HL-60/S4 (cell line): ENCODE measurements around the gene CDKAL1.

Source experiments
- in situ Hi-C: fragments of 300-500 bp; cut with MboI; formaldehyde crosslinking; loops from 2 replicates; pipeline ENCODE4 v1.14.3; 2022; ENCODE audit warnings: low sequenced_read_pairs

The CDKAL1 gene

DNA sequence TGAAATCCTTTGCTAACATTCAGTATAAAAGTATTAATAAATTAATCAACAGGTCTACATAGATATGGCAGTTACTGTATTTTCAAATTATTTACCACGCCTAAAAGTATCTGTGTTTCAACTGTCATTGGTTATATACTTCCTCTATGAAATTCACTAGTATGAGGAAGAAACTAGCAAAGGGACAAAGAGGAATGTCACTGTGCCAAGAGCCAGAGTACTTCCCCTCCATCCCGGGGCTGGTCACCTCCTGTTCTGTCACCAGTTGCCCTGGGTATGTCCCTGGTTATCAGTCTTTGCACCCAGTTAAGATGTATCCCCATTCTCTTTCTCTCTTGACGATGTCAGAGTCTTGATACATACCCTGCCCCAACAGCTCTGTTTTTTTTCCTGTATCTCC, 582.5 kb downstream of the CDKAL1 start:
- in situ Hi-C loops = no loop called here

DNA sequence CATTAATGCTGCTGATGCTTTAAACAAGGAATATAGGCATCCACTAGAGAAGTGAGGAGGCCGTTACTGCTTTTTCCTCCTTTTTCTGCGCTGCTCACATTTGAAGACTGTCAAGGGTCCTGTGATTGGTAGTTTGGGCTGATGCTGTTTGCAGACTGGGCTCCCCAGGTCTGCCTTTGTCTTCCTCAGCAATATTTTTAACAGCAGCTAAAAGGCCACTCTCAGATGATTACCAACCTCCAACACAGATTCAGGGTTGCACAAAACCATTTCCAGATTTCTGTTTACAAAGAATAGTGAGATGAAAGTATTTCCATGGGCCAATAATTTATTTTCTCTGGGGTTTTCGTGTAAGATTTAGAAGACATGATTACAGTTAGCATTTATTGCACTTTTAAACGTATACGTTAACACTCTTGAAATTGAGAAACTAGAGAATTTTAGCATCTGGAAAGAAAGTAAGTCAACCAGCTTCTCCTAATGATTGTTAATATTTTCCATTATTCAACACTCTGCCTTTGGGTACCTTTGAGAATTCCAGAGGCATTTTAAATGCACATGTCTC, 584.0 kb downstream of the CDKAL1 start:
- in situ Hi-C loops = no loop called here

DNA sequence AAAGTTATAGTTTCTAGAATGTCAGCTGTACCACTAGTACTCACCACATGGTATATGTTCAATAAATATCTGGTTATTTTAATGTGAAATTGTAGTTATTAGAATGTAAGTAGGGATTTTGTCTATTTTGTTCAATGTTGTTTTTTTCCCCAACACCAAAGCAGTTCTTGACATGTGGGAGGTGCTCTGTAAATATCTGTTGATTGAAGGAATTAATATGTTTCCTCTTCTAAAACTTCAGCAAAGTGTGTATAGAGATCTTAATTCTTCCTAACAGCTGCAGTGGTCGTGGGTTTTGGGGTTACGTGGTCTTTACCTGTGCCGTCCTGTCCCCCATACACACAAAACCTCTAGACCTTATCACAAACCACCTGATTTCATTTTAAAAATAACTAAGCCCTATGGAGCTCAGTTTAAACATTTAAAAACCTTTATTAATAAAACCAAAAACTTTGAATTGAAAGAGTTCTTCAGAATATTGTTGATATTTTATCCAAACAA, 587.4 kb downstream of the CDKAL1 start:
- in situ Hi-C loops = no loop called here

DNA sequence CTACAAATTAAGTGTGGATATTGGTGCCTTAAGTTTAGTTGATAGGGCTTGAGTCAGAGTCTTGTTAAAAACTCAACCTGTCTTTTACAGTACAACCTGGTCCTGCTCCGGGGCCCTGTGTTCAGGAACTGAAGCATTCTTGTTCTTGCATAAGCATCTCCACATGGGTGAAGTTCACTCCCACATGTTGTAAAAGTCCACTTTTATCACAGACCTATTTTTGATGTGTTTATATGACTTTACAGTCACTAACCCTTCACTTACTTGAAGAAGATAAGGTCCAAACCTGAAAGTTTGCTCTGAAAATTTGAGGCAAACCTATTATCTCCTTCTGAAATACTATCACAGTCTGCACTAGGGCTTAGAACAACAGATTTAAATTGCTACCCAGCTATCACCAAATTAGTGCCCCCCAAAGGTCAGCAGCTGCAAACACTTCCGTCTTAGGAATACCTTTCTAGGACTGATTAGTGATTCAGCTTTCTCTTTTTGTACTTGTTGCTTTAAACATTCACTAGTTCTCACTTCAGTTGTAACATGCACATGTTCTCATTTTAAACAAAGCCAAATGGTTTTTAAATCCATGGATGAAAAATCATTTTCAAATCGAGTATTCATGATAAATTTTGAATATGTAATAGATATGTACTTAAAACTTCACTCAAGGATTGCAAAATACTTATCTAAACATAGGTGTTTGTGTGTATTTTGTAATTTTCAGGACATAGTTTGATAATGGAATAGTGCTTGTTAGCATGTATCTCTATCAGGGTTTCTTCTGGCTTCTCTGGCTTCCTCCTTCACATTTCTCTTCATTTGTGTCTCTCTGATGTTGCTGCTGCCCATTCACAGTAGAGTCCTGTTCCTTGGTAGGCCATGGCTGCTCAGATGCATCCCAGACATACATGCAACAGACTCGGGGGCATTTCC, 589.5 kb downstream of the CDKAL1 start:
- in situ Hi-C loops = no loop called here

DNA sequence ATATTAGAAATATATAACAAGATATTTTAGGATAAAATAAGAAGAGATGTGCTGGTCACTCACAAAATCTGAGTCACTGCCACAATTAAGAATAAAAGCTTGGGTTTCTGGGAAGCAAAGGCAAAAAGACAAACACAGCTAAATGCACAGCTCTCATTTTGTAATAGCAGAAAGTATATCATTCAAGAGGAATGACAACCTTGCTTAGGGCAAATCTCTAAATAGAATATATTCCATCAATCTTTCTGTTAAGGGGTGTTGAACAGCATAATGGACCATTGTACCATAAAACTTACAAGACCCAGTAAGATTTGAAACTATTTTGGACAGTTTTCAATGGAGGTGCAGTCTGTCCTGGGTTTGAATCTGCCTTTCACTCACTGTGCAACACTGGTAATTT, 594.3 kb downstream of the CDKAL1 start:
- in situ Hi-C loops = no loop called here

DNA sequence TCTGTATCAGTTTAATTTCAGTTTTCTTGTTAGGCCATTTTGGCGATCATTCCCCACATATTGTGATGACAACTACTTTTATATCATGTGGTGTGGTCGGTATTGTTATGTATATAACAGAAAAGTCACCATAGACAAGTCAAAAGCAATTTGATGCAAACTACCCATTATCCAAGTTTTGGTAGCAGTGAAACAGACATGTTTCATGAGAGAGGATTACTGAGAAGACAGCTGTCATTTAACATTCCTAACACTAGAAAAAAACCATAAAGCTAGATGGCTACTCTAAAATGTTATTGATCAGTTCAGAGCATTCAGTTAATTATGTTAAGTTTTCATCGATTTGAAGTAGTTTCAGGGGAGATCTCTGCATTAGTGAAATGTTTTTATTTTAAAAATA, 597.1 kb downstream of the CDKAL1 start:
- in situ Hi-C loops = no loop called here

DNA sequence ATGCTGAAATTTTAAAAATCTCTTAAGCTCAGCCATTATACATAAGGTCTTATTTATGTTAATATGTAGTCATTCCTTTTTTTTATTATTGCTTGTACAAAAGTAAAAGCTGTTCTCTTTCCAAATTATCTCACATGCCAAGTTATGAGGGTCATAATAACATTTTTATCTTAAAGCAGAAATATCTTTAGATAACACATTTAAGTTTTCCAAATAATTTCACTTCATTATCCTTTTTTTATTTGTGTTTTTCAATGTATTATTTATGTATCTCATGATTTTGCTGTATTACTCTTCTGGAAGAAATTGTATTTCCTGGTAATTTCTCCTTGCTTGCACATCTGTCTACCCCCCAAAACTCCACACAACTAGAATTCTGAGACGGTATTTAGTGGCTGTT, 598.2 kb downstream of the CDKAL1 start:
- in situ Hi-C loops = no loop called here

DNA sequence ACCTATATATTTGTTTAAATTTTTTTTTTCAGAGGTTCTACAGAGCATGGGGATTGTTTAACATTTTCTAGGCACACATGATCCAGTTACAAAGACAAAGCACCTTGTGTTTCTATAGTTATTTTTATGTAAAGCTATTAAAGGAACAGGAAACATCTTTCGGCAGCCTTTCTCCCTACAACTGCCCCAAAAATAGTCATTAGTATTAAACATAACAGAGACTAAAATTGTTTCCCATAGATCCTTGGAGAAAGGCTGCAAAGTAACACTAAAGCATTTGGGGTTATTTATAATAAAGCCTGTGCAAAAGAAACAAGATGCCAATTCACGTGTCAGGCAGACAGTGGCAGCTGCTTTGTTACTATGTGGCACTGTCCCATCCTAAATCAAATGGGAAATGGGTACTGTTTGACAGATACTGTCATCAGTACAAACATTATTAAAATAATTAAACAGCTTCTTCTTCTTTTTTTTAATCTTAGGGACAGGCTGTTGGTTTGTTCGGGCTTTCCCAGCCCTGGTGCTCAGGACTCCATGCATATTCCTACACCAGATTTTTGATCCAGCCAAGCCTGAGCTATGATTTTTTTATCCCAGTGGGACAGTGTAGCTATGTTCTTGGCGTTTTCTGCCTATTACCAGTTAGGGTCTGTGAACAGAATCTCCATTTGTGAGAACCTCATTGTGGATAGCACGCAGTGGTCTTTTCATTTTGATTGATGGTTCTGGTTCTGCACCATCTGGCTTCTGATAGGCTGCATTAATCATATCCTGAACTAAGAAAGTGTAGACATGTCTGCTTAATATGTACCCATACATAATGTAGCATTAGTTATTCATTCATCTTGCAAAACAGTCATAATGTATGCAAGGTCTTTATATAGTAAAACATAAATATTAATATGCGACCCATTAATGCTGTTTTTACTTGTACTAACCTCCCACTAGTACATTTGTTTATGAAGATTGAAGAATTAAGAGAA, 598.9 kb downstream of the CDKAL1 start:
- in situ Hi-C loops = no loop called here

DNA sequence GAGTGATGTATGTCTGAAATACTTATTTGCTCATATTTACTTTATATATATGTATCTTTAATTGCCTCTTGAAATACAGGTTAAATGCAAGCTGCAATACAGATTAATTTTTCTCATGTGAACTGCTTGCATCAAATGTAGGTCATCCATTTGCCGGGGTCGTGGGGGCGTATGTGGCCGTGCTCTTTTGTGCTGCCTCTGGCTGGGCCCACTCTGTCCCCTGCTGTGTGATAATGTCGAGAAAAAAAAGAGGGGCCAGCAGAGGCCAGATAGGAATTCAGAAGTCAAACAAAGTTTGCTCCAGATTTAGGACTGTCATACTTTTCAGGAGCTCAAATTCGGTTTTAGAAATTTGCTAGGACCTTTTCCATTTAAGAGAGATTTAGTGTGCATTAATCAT, 599.6 kb downstream of the CDKAL1 start:
- in situ Hi-C loops = no loop called here

DNA sequence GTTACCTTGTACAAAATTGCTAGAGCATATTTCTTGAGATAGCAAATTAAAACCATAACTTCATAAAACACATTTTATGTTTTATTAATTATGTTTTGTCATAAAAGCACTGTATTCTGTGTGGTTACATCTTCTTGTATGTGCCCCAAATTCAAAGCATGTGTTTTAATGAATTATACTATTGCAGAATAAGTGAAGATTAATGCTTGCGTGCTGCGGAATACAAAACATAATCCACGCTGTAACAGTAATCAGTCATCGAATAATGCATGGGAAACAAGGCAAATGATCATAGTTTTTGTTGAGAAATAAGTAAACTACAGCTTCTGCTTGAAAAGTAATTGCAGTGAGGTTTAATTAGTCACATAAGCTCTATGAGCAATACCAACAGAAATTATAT, 600.1 kb downstream of the CDKAL1 start:
- in situ Hi-C loops = no loop called here

DNA sequence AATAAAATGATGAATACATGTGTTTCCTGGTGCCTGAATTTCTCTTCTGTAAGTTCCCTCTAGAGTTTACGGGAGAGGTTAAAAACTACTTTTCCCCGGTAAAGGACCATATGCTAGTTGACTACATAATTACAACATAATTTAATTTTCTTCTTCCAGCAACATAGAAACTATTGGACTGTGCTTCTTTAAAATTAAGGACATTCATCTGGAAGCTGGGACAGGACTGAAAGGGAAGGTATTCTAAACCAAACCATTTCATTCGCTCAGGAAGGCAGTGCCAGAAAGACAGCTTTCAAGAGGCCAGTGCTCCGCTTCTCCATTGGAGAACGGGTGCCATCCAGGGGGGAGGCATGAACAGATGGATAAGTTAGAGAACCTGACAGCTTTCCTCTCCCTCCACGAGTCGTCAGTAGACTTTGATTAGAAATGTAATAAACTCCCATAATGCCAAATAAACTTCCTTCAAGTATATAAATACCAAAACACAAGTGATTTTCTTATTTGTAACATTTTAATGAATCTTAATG, 601.3 kb downstream of the CDKAL1 start:
- in situ Hi-C loops = no loop called here

DNA sequence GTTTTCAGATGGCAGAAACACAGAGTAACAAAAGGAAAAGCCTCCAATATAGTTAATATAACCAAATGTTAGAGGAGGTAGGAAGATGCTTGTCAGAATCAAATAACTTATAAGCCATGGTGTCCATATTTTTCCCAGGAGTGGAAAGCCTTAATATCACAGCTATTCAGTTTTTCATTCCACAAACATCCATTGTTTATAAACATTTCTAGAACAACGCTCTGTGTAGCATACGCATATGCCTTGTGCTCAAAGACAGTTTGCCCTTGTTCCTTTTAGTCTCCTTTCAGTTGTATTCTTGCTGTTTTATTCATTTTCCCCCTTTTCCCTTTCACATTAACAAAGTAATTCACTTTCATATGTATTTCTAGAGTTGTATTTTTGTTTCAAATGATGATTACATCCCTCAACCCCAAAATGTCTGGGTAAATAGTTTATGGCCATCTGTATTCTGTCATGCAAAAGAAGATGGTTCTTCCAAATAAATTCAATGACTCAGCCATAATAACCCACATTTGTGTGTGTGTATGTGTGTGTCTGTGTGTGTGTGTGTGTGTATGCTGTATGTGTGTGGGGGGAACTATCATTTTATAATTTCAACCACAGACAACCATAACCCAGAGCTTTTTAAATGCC, 603.6 kb downstream of the CDKAL1 start:
- in situ Hi-C loops = no loop called here

DNA sequence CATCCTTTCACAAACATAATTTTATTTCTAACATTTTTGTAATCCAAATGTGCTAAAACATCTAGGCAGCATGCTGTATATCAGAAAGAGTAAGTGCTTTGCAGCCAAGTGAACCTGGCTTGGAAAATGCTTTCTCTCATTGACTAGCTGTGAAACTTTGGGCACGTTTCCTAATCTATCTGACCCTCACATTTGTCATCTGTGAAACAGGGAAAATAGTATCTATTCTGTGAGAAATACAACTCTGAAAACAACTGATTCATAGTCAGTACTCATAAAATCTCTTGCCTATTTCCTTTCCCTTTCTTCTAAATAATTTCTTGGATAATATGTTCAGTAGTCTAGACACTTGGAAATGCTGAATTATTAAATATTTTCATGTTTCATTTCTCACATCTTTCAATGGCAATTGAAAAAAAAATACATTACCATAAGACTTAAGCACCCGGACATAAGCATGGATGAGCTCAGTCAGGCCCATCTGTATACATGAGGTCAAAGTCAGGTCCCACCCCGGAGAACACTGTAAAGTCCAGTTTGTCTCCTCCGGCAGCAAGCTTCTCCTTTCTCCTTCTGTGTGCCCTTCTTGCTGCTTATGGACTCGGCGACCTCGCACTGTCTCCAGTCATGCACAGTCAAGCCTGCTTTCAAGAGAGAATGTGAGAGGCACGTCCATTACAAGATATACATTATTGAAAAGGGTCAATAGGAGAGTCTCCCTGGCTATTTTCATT, 604.2 kb downstream of the CDKAL1 start:
- in situ Hi-C loops = no loop called here

DNA sequence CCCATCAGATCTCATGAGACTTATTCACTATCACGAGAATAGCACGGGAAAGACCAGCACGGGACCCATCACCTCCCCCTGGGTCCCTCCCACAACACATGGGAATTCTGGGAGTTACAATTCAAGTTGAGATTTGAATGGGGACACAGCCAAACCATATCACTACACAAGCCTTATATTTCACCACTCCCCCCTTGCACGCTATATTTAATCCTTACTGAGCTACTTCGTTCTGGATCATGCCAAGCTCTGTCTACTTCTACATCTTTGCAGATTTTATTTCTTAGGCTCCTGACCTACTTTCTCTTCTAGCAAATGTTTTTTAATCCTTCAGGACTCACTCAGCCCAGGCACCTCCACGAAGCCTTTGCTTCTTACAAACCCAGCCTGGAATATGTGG, 606.7 kb downstream of the CDKAL1 start:
- in situ Hi-C loops = no loop called here

DNA sequence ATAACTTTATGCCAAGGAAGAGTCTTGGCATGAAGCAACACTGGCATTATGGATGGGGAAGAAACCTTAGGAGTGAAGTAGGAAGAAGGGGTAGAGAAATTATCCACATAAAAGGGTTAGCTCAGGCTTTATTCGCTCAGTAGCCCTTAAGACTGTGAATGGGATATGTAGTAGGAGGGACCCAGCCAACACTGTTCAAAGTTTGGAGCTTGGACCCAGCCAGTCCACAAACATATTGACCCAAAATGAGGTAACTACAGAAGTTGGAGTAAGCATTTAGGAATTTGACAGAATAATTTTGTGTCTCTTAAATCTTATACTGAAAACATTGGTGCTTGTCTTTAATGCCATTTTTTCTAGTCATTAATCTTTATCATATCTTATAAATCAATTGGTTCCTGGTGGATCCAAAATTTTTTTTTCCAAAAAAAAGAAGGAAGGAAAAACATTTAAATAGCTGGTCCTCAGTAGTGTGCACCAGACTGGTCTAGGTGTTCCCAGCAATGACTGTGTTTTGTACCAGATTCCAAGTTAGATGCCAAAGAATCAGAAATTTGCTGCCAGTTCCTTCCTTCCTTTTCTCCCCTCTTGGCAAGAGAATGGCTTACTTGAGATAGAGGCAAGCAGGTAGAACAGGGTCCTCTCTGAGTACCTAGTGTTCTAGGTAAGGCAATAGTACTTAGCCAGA, 607.5 kb downstream of the CDKAL1 start:
- in situ Hi-C loops = no loop called here

DNA sequence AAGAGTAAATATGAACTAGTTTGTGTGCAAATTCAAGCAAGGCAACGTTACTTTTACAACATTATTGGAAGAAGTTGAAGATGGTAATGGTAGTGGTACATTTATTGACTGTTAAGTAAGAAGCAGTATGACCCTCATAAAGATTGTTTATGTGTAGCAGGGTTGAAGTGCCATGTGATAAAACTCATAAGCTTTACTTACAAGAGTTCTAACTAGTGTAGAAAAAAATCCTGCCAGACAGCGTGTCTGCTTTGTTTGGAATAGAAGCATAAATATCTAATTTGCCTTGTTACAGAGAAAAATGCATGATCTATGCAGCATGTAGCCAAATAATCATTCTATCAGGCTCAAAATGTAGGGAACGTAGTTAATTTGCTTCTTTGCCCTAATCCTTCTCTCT, 608.5 kb downstream of the CDKAL1 start:
- in situ Hi-C loops = no loop called here

DNA sequence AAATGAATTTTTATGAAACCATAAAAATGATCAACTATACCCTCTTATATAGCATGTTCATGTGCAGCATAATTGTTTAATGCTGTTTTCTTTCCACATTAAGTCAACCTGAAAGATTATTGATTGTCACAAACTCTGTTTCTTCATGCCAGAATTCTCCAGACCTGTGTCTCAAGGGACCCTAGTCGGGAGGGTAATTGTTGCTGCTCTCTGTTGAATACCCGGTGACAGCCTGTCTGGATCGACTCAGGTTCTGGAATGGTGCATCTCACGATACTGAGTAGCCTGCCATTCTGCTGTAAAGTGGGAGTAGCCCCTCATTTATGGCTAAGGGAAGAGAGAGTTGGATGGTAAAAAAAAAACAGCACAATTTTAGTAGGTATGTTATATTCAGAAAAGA, 609.4 kb downstream of the CDKAL1 start:
- in situ Hi-C loops = no loop called here

DNA sequence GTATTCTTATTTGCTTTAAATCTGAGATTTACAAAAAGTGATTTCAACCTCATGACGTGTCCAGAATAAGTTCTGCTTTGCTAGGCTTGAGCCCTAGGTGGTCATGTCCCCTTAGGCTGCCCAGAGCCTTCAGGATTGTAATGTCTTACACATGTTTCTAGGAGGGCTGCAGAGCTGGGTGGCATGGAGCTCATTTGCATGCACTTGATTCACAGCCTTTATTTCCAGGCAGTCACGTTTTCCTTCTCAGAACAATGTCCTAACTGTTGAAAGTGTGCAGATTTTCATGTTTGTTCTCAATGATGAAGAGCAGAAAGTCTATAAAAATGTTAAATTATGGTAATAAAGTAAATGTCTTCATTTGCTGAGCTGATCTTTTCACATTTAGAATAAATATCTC, 610.7 kb downstream of the CDKAL1 start:
- in situ Hi-C loops = no loop called here

DNA sequence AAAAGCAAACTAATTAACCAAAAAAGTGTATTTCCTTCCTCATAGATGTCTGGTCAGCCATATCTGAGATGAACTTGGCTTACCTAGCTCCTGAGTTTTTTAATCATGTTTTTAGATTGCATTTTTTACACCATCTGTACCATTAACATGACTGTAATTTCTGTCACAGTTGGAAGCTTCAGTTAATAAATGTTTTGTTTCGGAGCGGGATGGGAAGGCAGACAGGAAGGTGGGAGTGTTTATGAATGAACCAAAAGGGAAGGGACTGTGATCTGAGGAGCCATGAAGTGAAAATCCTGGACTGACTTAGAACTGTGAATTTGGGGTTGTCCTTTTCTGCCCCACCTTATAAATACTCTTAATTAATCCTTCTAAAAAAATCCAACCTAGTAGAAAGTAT, 613.7 kb downstream of the CDKAL1 start:
- in situ Hi-C loops = no loop called here
